Vagina (tissue), 2 donors: Measurements from ENCODE around the gene ACO1.

Source experiments
- POLR2A ChIP-seq, 2 donors: fragments of 450-650 bp; IDR thresholded peaks; one replicate each; pipeline ENCODE4 v1.6.1; 2017; ENCODE audit warnings: antibody characterized with exemption in 2 of 2, mild to moderate bottlenecking in 2 of 2, moderate library complexity in 2 of 2
- TF ChIP-seq, protein P1 (sequence below), 3 experiments: fragments of 450-650 bp in 2 of 3; fragments of 200-600 bp in 1 of 3; sonication (generic) in 1 of 3; IDR thresholded peaks; one replicate each; pipeline ENCODE4 v1.5.1; 2017 to 2019; ENCODE audit warnings: antibody characterized with exemption in 3 of 3, mild to moderate bottlenecking in 2 of 3, moderate library complexity in 2 of 3

DNA sequence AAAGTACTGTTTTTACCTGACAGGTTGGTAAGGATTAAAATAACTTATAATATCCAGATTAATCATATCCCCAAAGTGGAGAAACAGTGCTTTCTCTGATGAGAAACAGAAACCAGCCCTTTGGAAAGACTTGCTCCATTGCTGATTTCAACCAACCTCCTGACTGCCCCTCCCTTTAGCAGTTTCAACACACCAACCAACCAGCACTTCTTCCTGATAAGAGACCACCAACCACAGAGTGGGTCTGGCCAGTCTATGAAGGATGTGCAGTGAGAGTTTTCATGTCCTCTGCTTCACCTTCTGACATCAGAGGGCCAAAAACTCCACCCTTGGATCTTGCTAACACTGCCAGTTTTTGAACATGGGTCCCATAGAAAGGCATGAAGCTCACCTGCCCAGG is 113.5 kb downstream of the ACO1 start:
- TF ChIP-seq, protein P1, sequence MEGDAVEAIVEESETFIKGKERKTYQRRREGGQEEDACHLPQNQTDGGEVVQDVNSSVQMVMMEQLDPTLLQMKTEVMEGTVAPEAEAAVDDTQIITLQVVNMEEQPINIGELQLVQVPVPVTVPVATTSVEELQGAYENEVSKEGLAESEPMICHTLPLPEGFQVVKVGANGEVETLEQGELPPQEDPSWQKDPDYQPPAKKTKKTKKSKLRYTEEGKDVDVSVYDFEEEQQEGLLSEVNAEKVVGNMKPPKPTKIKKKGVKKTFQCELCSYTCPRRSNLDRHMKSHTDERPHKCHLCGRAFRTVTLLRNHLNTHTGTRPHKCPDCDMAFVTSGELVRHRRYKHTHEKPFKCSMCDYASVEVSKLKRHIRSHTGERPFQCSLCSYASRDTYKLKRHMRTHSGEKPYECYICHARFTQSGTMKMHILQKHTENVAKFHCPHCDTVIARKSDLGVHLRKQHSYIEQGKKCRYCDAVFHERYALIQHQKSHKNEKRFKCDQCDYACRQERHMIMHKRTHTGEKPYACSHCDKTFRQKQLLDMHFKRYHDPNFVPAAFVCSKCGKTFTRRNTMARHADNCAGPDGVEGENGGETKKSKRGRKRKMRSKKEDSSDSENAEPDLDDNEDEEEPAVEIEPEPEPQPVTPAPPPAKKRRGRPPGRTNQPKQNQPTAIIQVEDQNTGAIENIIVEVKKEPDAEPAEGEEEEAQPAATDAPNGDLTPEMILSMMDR (IDR thresholded peaks at IDR 0.05) = no peak
- no peak for TF ChIP-seq POLR2A (IDR thresholded peaks at IDR 0.05)
